ENCODE measurements around the gene PTCRA. TPM values are rescaled to one million over a fixed set of nuclear protein-coding genes. Genes with fewer than 3 reads are reported as not detected.
"Not testable (repeated sequence)": the region's sequence is repeated elsewhere in the genome, so short reads cannot be mapped to it uniquely, and the experiment has no call there.

The PTCRA gene
- total and polyA plus RNA-seq, 3 donors from 2014 or later: 0.56 TPM; not detected in 2

DNA sequence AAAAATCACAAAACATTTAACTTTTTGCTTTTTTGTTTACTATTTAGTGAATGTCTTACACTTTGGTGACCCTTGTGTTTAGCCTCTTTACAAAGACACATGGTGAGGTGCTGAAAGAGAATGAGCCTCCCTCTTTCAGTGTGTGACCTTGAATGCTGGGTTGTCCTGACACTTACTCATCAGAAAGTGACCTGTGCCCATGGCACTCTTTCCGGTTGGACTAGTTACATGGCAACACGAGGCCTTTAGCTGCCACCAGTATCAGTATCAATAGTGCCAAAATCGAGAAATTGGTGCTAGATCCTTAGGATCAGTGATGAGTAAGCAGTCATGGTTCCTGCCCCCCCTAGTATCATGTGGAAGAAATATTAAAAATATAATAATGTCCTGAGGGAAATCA lies 38.2 kb upstream of the PTCRA start:
- no peaks in the 10 kb centered on the region for H3K27me3 ChIP-seq
- H3K27ac ChIP-seq: peak overlapping the region in 1 of 2 donors; percentile 30
- H3K4me3 ChIP-seq: no peak overlapping the region
- intact Hi-C loops (cut with DNase I; ENCODE audit: low total_unique reads): loop anchor here (10.0 kb wide), 2 partner anchors 153 to 213 kb away; partner anchors contain the start of gene PRPH2
- WGBS, 2 donors: 36 to 37% methylated on average over 3 of the region's 3 CpGs
- no peak for DNase-seq
- H3K9me3 ChIP-seq: no peaks in the 10 kb centered on the region
- no peaks in the 10 kb centered on the region for H3K36me3 ChIP-seq (ENCODE audit: low read depth, missing control alignments)
- H3K4me1 ChIP-seq: peaks cover 16% of the 10 kb centered on the region
- TF ChIP-seq POLR2A (IDR thresholded peaks at IDR 0.05): no peak
- TF ChIP-seq, protein P1, sequence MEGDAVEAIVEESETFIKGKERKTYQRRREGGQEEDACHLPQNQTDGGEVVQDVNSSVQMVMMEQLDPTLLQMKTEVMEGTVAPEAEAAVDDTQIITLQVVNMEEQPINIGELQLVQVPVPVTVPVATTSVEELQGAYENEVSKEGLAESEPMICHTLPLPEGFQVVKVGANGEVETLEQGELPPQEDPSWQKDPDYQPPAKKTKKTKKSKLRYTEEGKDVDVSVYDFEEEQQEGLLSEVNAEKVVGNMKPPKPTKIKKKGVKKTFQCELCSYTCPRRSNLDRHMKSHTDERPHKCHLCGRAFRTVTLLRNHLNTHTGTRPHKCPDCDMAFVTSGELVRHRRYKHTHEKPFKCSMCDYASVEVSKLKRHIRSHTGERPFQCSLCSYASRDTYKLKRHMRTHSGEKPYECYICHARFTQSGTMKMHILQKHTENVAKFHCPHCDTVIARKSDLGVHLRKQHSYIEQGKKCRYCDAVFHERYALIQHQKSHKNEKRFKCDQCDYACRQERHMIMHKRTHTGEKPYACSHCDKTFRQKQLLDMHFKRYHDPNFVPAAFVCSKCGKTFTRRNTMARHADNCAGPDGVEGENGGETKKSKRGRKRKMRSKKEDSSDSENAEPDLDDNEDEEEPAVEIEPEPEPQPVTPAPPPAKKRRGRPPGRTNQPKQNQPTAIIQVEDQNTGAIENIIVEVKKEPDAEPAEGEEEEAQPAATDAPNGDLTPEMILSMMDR (IDR thresholded peaks at IDR 0.05): no peak

DNA sequence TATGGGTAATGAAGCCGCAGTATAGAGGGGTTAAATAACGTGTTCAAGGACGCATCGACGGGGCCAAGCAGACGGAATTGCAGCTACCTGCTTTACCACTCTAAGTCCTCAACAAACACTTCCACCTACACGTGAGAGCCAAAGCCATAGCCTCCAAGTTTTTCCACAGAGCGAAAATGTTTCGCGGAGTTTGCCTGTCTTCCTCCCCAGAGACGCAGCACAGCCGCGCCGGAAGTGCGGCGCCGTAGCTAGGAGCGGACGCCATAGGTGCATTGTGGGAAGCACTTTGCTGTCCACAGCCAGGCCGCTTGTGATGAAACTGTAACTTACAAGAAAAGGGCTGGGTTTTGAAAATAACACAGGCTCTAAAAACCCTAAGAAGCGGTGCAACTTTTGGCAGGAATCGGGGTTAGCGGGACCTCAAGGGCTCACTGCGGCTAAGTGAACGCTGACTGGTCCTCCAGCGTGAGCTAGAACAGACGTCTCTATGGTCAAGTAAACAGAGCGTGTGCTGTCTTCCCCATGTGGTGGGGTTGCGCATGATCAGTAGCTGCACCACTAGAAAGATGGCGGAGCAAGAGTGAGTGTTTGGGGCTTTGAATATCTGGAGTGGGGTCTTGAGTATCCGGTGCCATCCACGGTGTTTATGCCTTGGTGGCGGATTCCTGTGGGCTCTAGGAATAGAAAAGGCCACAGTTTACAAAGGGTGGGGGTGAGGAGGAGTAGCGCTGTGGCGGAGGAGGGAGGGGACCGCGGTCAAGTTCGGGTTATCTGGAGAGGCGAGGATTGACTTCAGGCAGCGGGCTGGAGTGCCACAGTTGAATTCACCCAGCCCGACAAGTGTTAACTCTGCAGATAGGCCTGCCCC lies 36.2 kb upstream of the PTCRA start, which contains the start of gene RPL7L1:
Gene RPL7L1 (plus strand): TSS at position 245 of the 868 bp plus-strand sequence. CDS start 295 bp downstream, at position 540.
- peak; percentile 92 for DNase-seq
- TF ChIP-seq POLR2A (IDR thresholded peaks at IDR 0.05): no peak
- TF ChIP-seq, protein P1 (IDR thresholded peaks at IDR 0.05): peak in 1 of 3 experiments; percentile 48
- Histone ChIP-seq H3K4me3 (peak within 1 kb of the TSS; percentile 75 to 83), H3K4me1 (peaks cover 16% of the 10 kb centered on the region), H3K36me3 (ENCODE audit: low read depth, missing control alignments) (no peaks in the 10 kb centered on the region), H3K27ac (peak within 1 kb of the TSS; percentile 79 to 98), H3K9me3 (no peaks in the 10 kb centered on the region), H3K27me3 (no peaks in the 10 kb centered on the region)
- WGBS, 2 donors: 1% methylated on average over 30 to 41 of the region's 41 CpGs
- intact Hi-C loops (cut with DNase I; ENCODE audit: low total_unique reads): loop anchor here (10.0 kb wide), 2 partner anchors 155 to 215 kb away; partner anchors contain the start of gene PRPH2

DNA sequence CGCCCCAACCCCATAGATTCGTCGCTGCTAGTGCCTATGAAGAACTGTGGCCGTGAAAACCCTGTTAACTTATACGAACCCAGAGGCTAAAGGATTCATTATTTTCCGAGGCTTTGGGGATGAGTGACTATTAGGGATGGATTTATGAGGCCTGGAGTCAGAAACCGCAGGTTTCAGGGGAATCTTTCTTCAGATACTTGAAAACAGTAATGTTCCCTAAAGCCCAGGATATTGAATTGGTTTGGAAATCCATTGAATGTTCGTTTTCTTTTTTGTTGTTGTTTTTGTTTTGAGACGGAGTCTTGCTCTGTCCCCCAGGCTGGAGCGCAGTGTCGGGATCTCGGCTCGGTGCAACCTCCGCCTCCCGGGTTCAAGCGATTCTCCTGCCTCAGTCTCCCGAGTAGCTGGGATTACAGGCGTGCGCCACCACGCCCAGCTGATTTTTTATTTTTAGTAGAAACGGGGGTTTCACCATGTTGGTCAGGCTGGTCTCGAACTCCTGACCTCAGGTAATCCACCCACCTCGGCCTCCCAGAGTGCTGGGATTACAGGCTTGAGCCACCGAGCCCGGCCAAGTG lies 35.5 kb upstream of the PTCRA start:
- H3K36me3 ChIP-seq (ENCODE audit: low read depth, missing control alignments); DNase-seq; intact Hi-C loops (cut with DNase I; ENCODE audit: low total_unique reads); H3K27me3 ChIP-seq; H3K9me3 ChIP-seq: not testable (repeated sequence)
- Histone ChIP-seq H3K4me1 (peaks cover 16% of the 10 kb centered on the region), H3K4me3 (peak overlapping the region; percentile 75 to 83), H3K27ac (peak overlapping the region; percentile 79 to 98)
- 6 to 7% methylated on average over 25 of the region's 25 CpGs for WGBS, 2 donors

DNA sequence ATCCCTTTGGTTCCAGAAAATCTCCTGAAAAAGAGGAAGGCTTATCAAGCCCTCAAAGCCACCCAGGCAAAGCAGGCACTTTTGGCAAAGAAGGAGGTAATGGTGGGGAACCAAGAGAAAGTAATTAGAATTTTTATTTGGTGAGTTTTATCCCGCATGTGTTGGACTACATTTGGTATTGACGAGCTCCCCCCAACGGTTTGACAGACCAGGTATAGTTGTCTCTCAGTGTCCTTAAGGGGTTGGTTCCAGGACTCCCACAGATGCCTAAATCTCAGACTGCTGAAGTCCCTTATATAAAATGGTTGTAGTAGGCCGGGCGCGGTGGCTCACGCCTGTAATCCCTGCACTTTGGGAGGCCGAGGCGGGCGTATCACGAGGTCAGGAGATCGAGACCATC lies 35.0 kb upstream of the PTCRA start:
- H3K36me3 ChIP-seq (ENCODE audit: low read depth, missing control alignments); H3K27me3 ChIP-seq; DNase-seq; H3K9me3 ChIP-seq; intact Hi-C loops (cut with DNase I; ENCODE audit: low total_unique reads); H3K27ac ChIP-seq: not testable (repeated sequence)
- Histone ChIP-seq H3K4me1 (peaks cover 16% of the 10 kb centered on the region), H3K4me3 (peak overlapping the region; percentile 75 to 83)
- WGBS, 2 donors: 65 to 80% methylated on average over 12 of the region's 12 CpGs

DNA sequence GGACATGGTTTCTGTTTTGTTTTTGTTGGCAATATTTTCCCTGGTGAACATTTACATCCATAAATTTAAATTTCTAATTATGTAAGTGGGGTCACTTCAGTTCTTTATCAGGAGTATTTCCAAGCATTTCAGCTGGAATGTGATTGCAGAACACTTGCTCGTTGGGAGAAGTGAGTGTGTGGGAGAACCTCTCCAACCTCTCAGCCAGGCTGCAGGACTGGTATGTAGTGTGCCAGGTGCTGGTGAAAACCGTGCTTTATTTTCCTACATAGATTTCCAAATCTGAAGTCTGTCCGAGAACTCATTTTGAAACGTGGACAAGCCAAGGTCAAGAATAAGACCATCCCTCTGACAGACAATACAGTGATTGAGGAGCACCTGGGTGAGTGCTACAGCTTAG lies 30.2 kb upstream of the PTCRA start:
- H3K9me3 ChIP-seq: no peaks in the 10 kb centered on the region
- H3K27ac ChIP-seq: no peak overlapping the region
- H3K4me3 ChIP-seq: no peak overlapping the region
- no peak for DNase-seq
- peaks cover 7% of the 10 kb centered on the region for H3K4me1 ChIP-seq
- intact Hi-C loops (cut with DNase I; ENCODE audit: low total_unique reads): no loop called here
- H3K27me3 ChIP-seq: no peaks in the 10 kb centered on the region
- WGBS, 2 donors: 51 to 70% methylated on average over 4 of the region's 4 CpGs
- no peaks in the 10 kb centered on the region for H3K36me3 ChIP-seq (ENCODE audit: low read depth, missing control alignments)
- TF ChIP-seq POLR2A (IDR thresholded peaks at IDR 0.05): no peak
- TF ChIP-seq, protein P1 (IDR thresholded peaks at IDR 0.05): no peak

DNA sequence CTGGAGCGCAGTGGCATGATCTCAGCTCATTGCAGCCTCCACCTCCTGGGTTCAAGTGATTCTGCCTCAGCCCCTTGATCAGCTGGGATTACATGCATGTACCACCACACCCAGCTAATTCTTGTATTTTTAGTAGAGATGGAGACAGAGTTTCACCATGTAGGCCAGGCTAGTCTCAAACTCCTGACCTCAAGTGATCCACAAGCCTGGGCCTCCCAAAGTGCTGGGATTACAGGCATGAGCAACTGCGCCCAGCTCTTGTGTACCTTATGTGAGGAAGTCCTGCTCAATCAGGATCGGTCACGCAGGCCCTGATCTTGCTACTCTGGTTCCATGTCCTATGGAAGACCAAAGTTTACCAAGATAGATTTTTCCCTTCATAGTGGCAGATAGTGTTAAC lies 27.7 kb upstream of the PTCRA start:
- DNase-seq; H3K9me3 ChIP-seq; H3K4me3 ChIP-seq; H3K27me3 ChIP-seq; intact Hi-C loops (cut with DNase I; ENCODE audit: low total_unique reads); H3K36me3 ChIP-seq (ENCODE audit: low read depth, missing control alignments); H3K27ac ChIP-seq: not testable (repeated sequence)
- peaks cover 10% of the 10 kb centered on the region for H3K4me1 ChIP-seq
- WGBS, 2 donors: 92 to 94% methylated on average over 4 of the region's 4 CpGs
